Neural progenitor cell (in vitro differentiated cells): ENCODE measurements around the gene FBXO34.

Experiments used
- EZH2 ChIP-seq: fragments of 200-600 bp; sonication (generic); IDR thresholded peaks from 2 replicates; pipeline ENCODE4 v1.6.1; 2017; ENCODE audit warnings: antibody characterized with exemption, mild to moderate bottlenecking, moderate library complexity
- TF ChIP-seq, protein P1 (sequence below): fragments of 200-600 bp; sonication (generic); IDR thresholded peaks from 2 replicates; pipeline ENCODE4 v1.5.1; 2017; ENCODE audit warnings: antibody characterized with exemption, mild to moderate bottlenecking

- TF ChIP-seq, protein P1, sequence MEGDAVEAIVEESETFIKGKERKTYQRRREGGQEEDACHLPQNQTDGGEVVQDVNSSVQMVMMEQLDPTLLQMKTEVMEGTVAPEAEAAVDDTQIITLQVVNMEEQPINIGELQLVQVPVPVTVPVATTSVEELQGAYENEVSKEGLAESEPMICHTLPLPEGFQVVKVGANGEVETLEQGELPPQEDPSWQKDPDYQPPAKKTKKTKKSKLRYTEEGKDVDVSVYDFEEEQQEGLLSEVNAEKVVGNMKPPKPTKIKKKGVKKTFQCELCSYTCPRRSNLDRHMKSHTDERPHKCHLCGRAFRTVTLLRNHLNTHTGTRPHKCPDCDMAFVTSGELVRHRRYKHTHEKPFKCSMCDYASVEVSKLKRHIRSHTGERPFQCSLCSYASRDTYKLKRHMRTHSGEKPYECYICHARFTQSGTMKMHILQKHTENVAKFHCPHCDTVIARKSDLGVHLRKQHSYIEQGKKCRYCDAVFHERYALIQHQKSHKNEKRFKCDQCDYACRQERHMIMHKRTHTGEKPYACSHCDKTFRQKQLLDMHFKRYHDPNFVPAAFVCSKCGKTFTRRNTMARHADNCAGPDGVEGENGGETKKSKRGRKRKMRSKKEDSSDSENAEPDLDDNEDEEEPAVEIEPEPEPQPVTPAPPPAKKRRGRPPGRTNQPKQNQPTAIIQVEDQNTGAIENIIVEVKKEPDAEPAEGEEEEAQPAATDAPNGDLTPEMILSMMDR = no peak
- TF ChIP-seq EZH2 = no peak
Measured at GRCh38 chr14:55381040-55381439, 109.8 kb downstream of the FBXO34 start.
